Measurements from ENCODE around the gene TGFBI.

GRCh38 chr5:135991429-135991828 is 37.4 kb upstream of the TGFBI start:
- TF ChIP-seq GATA2 (IDR thresholded peaks at IDR 0.05; ENCODE audit: low read depth, low read length) = no peak
- no peak for TF ChIP-seq GATA3 (IDR thresholded peaks at IDR 0.05; ENCODE audit: low read depth, low read length)

All from SH-SY5Y (cell line).